ENCODE data around the gene ELOB.

ELOB gene

DNA sequence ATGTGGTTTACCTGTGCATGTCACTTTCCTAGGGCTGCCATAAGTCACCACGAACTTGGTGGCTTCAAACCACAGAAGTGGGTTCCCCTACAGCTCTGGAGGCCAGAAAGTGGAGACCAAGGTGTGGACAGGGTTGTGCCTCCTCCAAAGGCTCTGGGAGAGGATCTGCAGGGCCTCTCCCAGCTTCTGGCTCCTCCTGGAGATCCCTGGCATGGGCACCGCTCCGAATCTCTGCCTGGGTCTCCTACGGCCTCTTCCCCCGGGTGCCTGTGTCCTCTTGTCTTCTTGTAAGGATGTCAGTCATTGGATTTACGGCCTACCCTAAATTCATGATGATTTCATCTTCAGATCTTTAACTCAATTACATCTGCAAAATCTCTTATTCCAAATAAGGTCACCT is 27.1 kb downstream of the ELOB start:
- in situ Hi-C loops (cut with MboI; ENCODE audit: low sequenced_read_pairs) = no loop called here

DNA sequence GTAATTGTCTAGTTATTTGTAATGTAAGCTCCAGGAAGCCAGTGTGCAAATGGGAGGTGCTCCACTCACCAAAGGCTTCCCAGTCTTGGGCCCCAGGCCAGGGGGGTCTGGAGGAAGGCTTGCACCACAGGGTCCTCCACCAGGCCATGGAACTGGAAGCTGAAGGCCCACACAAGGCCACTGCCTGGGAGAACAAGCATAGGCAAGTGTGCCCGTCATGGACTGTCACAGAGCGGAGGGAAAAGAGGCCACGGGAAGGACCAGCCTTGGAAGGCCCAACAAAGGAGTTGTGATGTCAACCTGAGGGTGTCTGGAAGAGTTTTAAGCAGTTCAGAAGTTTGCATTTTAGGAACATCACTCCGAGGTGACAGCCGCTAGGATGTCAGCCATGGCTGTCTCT is 27.6 kb downstream of the ELOB start:
- in situ Hi-C loops (cut with MboI; ENCODE audit: low sequenced_read_pairs) = no loop called here

DNA sequence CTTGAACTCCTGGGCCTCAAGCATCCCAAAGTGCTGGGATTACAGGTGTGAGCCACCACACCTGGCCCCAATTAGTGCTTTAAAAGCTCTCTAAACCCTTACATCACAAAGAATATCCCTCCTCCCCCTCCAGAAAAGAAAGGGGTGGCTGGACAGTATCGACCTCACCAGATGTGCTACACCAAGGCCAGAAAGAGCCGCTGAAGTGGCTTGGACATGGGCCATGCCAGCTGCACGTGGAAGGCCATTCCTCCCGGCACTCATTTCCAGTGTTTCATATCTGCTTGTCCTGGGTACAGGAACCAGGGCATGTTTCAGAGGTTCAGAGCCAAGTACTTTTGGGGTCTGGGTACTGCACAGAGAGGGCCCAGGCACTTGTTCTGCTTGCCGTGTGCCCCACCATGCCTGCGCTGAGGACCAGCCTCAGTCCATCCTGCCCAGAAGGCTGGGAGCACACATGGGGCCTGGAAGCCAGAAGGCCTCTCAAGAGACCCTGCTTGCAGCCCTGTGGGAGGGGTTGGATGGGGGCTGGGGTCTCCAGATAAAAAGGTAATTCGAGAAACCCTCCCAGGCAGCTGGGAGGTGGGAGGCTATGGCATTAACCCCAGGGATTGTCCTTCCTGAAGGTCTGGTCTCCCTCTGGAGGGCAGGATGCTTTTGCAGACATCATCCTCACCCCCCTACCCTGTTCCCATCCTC is 28.2 kb downstream of the ELOB start:
- in situ Hi-C loops (cut with MboI; ENCODE audit: low sequenced_read_pairs) = no loop called here

- in situ Hi-C loops (cut with MboI; ENCODE audit: low sequenced_read_pairs) = no loop called here
Observed at GRCh38 chr16:2745961-2746360, 31.1 kb downstream of the ELOB start.

DNA sequence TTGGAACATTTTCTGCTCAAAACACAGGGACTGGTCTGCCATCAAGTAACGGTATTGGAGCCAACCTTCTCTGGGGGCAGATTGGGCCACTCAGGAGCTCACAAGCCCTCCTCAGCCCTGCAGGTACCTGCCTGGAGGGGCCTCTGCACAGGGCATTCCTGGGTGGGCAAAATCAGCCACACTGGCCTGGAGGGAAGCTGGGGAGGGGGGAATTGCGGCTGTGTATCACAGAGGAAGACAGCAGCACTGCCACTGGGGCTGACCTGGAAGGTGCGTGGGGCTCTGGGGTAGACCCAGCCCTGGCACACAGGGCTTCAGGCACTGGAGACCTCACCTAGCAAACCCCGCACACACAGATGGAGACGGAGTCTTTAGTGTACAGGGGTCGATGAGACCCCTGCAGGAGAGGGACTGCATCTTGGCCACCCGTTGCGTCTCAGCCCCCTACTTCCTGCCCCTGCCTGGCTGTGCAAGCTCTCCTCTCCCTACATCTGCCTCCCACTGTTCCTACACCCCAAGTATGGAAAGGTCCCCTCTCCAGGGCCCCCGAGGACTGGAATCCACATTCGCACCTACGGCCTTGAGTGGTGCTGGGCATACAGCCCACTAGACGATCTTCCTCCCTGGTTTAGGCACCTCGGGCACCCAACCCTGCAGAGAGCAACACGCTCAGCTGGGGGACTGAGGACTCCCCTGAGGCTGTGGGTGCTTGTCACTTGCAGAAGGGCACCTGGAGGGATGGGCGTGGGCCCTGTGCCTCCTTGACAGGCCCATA is 31.8 kb downstream of the ELOB start:
- in situ Hi-C loops (cut with MboI; ENCODE audit: low sequenced_read_pairs) = no loop called here

DNA sequence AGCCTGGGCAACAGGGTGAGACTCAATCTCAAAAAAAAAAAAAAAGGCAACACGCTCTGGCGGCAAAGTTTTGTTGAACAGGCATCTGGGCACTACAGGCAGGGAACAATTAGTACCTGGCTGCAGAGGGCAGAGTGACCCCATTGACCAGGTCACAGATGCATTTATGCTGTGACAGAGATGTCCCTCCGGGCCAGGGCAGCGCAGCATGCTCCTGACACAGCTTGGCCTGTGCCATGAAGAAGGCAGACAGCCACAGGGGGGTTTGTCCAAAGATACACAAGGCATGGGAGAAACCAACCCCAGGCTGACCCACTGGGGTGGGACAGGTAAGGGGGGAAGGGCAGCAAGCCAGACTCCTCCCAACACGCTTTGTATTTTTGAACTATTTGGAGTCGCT is 32.4 kb downstream of the ELOB start:
- in situ Hi-C loops (cut with MboI; ENCODE audit: low sequenced_read_pairs) = no loop called here

DNA sequence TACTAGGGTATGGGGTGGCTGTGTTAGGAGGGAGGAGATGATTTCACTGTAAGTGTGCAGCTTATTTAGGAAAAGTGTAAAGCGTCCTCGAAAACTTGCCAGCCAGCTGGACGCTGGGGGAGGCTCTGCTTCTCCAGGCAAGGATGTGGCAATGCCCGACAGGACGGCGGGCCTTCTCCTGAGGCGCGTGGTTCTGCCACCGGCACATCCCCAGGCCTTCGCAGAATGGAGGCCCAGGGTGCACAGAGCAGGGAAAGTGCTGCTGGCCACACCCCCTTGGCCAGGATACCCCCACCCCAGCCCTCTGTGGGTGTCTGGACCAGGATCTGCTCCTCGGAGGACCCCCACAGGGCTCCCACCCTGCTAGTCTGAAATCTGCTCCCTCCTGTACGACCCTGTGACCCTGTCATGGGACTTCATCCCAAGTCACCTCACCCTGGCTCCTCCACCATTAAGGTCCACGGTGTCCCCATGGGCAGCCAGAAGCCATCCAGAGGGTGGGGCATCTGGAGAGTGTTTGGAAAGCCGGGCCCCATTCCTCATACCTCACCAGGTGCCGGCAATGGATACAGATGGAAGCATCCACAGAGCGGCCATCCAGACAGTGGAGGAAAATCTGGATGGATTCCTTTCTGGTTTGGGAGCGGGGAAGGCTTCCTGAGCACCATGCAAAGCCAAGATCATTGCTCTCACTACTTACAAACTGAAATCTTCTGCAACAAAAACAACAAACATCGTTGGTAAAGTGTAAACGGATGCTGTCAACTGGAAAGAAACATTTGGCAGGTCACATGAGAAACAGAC is 33.9 kb downstream of the ELOB start:
- in situ Hi-C loops (cut with MboI; ENCODE audit: low sequenced_read_pairs) = no loop called here

DNA sequence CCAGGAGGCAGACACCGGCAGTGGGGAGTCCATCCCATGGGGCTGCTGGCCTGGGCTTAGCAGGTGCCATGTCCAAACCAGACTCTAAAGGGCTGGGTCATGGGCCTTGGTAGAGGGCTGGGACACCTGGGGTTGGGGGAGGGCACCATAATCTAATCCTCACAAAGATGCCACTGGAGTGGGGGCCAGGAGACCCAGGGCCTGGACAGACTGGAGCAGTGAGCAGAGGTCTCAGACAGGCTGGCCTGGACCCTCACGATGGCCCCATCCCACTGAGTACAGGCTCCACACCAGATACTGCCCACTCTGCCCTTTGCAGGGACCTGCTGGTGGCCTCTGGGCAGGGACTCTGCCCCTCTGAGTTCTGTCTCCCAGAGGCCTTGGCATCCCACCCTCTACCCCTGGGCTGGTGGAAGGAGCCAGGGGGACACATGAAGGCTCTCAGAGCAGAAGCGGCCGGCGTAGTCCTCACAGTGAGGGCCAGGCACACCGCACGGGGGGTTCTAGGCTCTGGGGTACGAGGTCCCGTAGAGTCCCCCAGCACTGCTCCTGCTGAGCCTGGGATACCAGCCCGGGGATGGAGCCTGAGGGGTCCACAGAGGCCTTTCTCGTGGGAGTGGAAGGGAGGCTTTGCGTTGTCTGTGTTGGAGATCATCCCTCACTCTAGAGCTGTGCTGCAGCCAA is 34.6 kb downstream of the ELOB start:
- in situ Hi-C loops (cut with MboI; ENCODE audit: low sequenced_read_pairs) = no loop called here

DNA sequence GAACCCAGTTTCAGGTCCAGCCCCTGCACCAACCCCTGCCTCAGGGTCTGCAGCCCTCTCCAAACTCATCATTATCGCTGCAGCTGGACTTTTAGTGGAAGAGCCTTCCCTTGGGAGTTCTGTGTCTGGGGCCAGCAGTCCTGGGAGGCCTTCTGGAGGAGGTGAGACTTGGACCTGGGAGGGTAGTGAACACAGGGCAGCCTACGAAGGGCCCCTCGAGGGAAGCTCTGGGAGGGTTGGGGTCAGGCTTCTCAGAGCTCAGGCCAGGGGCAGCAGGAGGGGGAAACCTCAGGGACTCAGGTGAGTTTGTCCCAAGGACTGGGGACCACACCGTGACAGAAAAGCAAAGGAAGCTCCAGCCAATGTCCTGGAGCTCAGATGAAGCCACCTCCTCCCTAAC is 35.9 kb downstream of the ELOB start:
- in situ Hi-C loops (cut with MboI; ENCODE audit: low sequenced_read_pairs) = no loop called here

GRCh38 chr16:2740476-2740875 is 36.6 kb downstream of the ELOB start:
- in situ Hi-C loops (cut with MboI; ENCODE audit: low sequenced_read_pairs) = no loop called here

DNA sequence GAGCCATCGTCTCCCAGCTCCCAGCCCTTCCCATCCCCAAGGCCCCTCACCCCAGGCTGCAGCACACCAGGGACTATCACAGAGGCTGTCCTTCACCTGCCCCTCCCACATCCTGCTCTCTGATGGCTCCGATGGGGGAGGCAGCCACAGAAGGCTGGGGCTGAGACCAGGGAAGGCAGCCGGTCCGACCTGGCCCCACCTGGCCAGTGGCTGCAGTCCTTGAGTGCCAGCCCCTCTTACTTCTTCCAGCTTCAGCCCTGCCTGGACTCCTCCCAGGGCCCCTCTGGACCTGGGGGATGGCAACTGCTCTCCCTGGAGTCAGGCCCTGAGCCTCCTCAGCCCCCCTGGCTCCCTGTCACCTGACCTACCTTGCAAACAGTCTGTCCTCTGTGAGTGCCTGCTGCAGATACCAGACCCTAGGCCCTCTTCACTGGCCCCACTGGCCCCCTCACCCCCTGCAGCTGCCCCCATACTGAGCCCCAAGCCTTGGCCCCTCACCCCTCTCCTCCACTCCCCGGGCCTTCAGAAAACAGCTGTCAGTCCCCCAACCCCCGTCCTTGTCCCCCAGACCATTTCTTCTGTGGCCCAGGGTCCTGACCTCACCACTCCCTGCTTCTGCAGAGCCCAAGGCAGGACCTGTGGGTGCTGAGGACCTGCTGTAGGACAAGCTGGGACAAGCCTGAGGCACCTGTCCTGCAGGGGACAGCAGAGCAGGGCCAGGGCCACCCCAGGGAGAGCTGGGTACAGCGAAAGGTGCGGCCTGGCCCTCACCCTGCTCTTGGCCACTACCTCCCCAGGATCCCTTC is 37.3 kb downstream of the ELOB start:
- in situ Hi-C loops (cut with MboI; ENCODE audit: low sequenced_read_pairs) = no loop called here

DNA sequence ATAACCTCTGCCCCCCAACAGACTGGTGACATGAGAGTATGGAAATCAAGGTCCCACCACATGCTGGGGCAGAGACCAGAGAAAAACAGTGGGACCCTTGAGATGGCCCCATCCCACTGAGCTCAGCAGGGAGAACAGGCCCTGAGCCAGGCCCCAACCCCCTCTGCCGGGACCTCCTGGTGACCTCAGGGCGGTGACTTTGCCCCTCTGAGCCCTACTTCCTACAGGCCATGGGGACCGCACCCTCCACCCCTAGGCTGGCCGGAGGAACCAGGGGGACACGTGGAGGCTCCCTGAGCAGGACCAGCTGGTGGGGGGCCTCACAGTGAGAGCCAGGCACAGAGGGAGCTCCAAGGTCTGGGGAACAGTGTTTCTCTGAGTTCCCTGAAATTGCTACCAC is 38.5 kb downstream of the ELOB start:
- in situ Hi-C loops (cut with MboI; ENCODE audit: low sequenced_read_pairs) = no loop called here

GRCh38 chr16:2737895-2738418 is 39.1 kb downstream of the ELOB start:
- in situ Hi-C loops (cut with MboI; ENCODE audit: low sequenced_read_pairs) = no loop called here

GRCh38 chr16:2737238-2737605 is 39.9 kb downstream of the ELOB start:
- in situ Hi-C loops (cut with MboI; ENCODE audit: low sequenced_read_pairs) = no loop called here

GRCh38 chr16:2736476-2737237 is 40.4 kb downstream of the ELOB start:
- in situ Hi-C loops (cut with MboI; ENCODE audit: low sequenced_read_pairs) = no loop called here

- in situ Hi-C loops (cut with MboI; ENCODE audit: low sequenced_read_pairs) = no loop called here
Observed at GRCh38 chr16:2734844-2735515, 42.1 kb downstream of the ELOB start.

- in situ Hi-C loops (cut with MboI; ENCODE audit: low sequenced_read_pairs) = no loop called here
Observed at GRCh38 chr16:2728034-2728433, 49.0 kb downstream of the ELOB start.

DNA sequence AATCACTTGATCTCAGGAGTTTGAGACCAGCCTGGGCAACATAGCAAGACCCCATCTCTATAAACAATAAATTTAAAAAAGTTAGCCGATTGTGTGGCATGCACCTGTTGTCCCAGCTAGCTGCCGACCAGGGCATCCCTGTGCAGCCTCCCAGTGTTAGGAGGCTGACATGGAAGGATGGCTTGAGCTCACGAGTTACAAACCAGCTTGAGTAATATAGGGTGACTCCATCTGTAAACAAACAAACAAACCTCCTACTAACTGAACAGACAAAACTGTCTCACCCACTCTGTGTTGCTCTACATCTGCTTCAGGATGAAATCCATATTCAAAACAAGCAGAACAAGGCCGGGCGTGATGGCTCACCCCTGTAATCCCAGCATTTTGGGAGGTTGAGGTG is 50.2 kb downstream of the ELOB start:
- in situ Hi-C loops (cut with MboI; ENCODE audit: low sequenced_read_pairs) = no loop called here

DNA sequence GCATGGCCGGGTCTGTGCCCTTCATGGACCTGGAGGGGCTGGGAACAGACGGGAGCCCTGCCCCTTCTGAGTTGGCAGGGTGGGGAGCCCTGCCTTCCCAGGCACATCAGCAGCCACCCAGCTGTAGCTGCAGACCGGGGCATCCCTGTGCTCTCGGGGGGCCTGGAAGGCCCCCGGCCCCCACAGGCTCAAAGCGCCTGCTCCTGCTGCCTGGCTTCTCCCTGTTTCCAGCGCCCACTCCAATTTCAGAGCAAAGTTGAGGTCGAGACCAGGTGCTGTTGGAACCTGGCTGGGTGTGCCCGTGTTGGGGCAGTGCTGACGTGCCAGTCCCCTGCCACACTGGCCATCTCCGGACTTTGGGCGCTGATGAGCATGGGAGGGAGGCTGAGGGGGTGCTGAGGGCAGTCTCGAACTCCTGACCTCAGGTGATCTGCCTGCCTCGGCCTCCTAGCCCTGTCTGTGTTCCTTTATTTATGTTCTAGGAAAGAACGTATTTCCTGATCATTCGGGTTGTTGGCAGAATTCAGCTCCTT is 52.2 kb downstream of the ELOB start:
- in situ Hi-C loops (cut with MboI; ENCODE audit: low sequenced_read_pairs) = no loop called here
